Left colon (tissue), 2 donors: Measurements from ENCODE around the gene TREM2. TPM values are rescaled to one million over a fixed set of nuclear protein-coding genes. Genes with fewer than 3 reads are reported as not detected.
A peak's percentile ranks its signal among the peaks of the same experiment; 100 is the strongest.

Experiments
- ATAC-seq: fragments of 200-7000 bp; cut with Tn5 transposase; one replicate; pipeline ENCODE4 v1.9.1; 2020; ENCODE audit warnings: mild to moderate bottlenecking, moderate library complexity
- DNase-seq, 2 donors: peaks; one replicate each; pipeline ENCODE4 v3.0.0-alpha.2; 2020
- intact Hi-C, 2 donors: fragments of 100-400 bp; cut with DNase I in 1 of 2; cut with micrococcal nuclease in 1 of 2; formaldehyde crosslinking; loops; one replicate each; pipeline versions ENCODE4 v1.11.2 to v1.14.0; 2022; cut with DNase I, micrococcal nuclease
- total RNA-seq, 2 donors: library from RNA; stranded (reverse); fragmentation: NEBNext Ultra II Directional; extraction: Animal tissue kit (Norgen Biotek cat#: 25700); gene quantifications; one replicate each; pipeline ENCODE4 v1.2.1, GENCODE V29; 2021
- donor health status: DM: no; HTN: no; CAD: no.
- donor health status: DM: yes; HTN: yes; CAD: no.

TREM2 gene
- total RNA-seq, 2 donors from 2014 or later = 0.27 to 2.9 TPM

- intact Hi-C loops = no loop called here
- DNase-seq (no peak), ATAC-seq (no peak)
Measured at GRCh38 chr6:41187924-41188886, 25.3 kb upstream of the TREM2 start.

- ATAC-seq (no peak), DNase-seq (no peak)
- intact Hi-C loops = no loop called here
Measured at GRCh38 chr6:41186031-41186562, 23.2 kb upstream of the TREM2 start.

DNA sequence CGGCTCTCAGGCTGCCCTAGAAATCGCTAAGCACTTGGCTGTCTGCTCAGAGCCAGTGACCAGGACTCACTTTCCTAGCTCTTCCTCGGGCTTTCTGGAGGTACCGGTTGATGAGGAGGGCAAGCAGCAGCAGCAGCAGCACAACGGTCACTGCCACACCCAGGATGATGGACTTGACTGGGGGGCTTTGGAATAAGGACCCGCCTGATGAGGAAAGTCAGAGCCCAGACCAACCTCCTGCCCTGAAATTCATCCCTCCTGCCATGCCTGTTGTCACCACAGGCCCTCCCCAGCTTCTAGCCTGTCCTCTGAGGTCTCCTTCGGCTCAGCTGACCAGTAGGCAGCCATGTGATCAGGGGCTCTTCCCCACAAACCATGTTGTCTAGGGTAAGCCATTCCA, 21.8 kb upstream of the TREM2 start:
- ATAC-seq (no peak), DNase-seq (no peak)
- intact Hi-C loops = no loop called here

DNA sequence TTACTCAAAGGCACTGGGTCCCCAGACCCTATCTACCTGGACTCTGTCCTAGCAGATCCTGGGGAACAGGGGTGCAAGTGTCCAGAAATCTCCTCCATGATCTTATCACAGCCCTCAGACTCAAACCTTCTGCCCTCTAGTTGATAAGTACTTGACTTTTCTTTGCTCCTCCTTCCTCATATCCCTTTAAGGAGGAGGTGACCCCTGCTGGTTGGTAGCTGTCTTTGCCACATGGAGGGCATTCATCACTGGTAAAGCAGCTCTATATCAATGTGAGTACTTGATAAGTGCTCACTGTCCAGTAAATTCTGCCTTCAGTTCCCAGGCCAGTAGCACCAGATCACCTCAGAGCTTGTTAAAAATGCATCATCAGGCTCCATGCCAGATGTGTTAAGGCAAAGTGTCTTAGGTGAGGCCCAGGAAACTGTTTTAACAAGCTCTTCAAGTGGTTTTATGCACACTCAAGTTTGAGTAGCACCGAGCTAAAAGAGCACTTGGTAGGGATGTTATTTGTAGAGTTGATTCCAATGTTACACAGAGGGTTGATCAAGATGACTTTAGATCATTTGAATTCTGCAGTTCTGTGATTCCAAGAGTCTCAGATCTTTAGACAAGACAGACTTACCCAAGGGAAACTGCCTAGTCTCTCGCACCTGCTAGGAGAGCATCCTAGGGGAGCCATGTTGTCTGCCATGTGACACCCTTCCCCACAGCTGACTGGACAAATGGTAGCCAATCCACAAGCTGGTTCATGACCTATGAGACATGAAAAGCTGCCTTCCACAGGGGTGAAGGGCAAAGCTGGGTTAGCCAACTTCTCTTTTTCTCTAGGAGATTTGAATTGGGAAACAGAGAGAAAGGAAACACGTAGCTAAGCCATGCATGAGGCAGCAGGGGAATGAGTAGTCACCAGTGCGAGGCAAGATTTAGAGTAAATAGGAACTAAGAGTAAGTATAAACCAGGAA, 19.4 kb upstream of the TREM2 start:
- ATAC-seq (peak; percentile 89), DNase-seq (peak in 1 of 2 donors; percentile 37)

GRCh38 chr6:41181566-41181965, 18.6 kb upstream of the TREM2 start:
- no peak for ATAC-seq
- DNase-seq = no peak
- intact Hi-C loops = no loop called here

More for the DNA sequence above, 19.4 kb upstream of the TREM2 start:
- intact Hi-C loops = no loop called here

GRCh38 chr6:41179163-41179562, 16.2 kb upstream of the TREM2 start:
- intact Hi-C loops = no loop called here
- no peak for DNase-seq
- ATAC-seq = no peak

GRCh38 chr6:41177695-41178094, 14.8 kb upstream of the TREM2 start:
- intact Hi-C loops = no loop called here
- DNase-seq (no peak), ATAC-seq (no peak)

- ATAC-seq (no peak), DNase-seq (no peak)
- intact Hi-C loops = no loop called here
Measured at GRCh38 chr6:41177287-41177686, 14.4 kb upstream of the TREM2 start.

DNA sequence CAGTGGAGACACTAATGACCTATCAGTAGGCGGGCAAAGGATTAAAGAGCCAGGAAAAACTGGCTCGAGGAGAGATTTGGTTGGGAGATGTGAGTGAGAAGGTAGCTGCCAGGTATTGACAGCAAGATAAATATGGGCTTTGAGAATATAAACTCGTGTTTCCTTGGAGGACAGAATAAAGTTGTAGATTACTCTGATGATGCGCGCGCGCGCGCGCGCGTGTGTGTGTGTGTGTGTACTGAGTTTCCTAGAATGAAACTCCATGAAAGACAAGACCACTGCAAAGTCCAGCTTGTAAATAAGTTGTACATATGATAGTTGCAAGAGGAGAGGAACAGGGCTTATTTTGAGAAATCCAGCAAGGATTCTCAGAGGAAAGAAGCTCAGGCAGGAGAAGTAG, 13.3 kb upstream of the TREM2 start:
- DNase-seq (no peak), ATAC-seq (no peak)
- intact Hi-C loops = no loop called here

- DNase-seq (no peak), ATAC-seq (no peak)
- intact Hi-C loops = no loop called here
Measured at GRCh38 chr6:41175084-41175483, 12.2 kb upstream of the TREM2 start.

- intact Hi-C loops = no loop called here
- ATAC-seq (no peak), DNase-seq (no peak)
Measured at GRCh38 chr6:41174610-41175009, 11.7 kb upstream of the TREM2 start.

- ATAC-seq = no peak
Measured at GRCh38 chr6:41171908-41172307, 9.0 kb upstream of the TREM2 start.

GRCh38 chr6:41170547-41171160, 7.7 kb upstream of the TREM2 start:
- no peak for ATAC-seq

More at GRCh38 chr6:41171908-41172307, 9.0 kb upstream of the TREM2 start:
- DNase-seq = no peak
- intact Hi-C loops = no loop called here

GRCh38 chr6:41167173-41167963, 4.5 kb upstream of the TREM2 start:
- ATAC-seq (no peak), DNase-seq (no peak)
- intact Hi-C loops = no loop called here

More at GRCh38 chr6:41170547-41171160, 7.7 kb upstream of the TREM2 start:
- intact Hi-C loops = no loop called here
- no peak for DNase-seq

- DNase-seq (no peak), ATAC-seq (no peak)
- intact Hi-C loops = no loop called here
Measured at GRCh38 chr6:41164551-41165120, 1.7 kb upstream of the TREM2 start.

DNA sequence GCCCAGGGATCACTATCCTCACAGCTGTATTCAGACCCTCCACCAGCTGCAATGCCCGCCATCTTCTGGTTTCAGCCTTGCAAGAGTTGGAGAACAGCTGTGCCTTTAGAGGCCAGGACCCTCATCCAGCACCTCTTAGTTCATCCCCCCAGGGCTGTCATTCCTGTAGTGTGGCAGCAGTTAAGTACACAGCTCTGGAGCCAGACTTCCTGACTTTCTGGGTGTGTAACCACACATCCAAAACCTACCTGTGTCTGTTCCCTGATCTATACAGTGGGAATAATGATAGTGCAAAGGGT, 452 bp upstream of the TREM2 start:
- ATAC-seq (no peak), DNase-seq (no peak)
- intact Hi-C loops = no loop called here

GRCh38 chr6:41161851-41162552, 914 bp downstream of the TREM2 start:
- intact Hi-C loops = no loop called here
- DNase-seq = no peak
- no peak for ATAC-seq
